IMR-90 (cell line): ENCODE data around the gene ZDBF2. TPM values are rescaled to one million over a fixed set of nuclear protein-coding genes. Genes with fewer than 3 reads are reported as not detected.

ENCODE experiments used
- ATAC-seq: fragments of 200-7000 bp; cut with Tn5 transposase; 2 replicates; pipeline ENCODE4 v1.9.1; 2020; ENCODE audit warnings: low read depth, mild to moderate bottlenecking, moderate library complexity
- BruUV-seq: library from RNA; stranded (reverse); fragments of 400-500 nt; replicated peaks from 2 replicates; lab custom pipeline; 2021; lab: Mats Ljungman, UMichigan
- CTCF ChIA-PET: fragments of 300-600 bp; formaldehyde crosslinking; extraction: SDS; loops from one replicate; lab custom pipeline; 2021; ENCODE audit warnings: antibody characterized with exemption; lab: Yijun Ruan, JAX
- POLR2A ChIA-PET: fragments of 300-600 bp; sonication (Branson Sonifier 250); formaldehyde crosslinking; loops from one replicate; lab custom pipeline; 2022; ENCODE audit warnings: antibody characterized with exemption; ENCODE audit not compliant: unreplicated experiment; lab: Charles Lee
- DNase-seq: peaks from one replicate; pipeline ENCODE4 v3.0.0; 2013
- H2AFZ ChIP-seq: replicated peaks from 2 replicates; pipeline ENCODE3; 2013; ENCODE audit warnings: low read length, mild to moderate bottlenecking; ENCODE audit not compliant: poor library complexity
- H2AK5ac ChIP-seq: 2 replicates; pipeline ENCODE4 v1.6.1; 2013; ENCODE audit warnings: low read depth, low read length, inconsistent platforms
- H2AK9ac ChIP-seq: replicated peaks from 2 replicates; pipeline ENCODE3; 2013; ENCODE audit warnings: mild to moderate bottlenecking, low read depth, low read length, moderate library complexity; ENCODE audit not compliant: poor library complexity
- H2BK120ac ChIP-seq: 2 replicates; pipeline ENCODE4 v1.6.1; 2013; ENCODE audit warnings: low read depth, low read length, inconsistent platforms
- H2BK15ac ChIP-seq: 3 replicates; pipeline ENCODE4 v1.6.1; 2013; ENCODE audit warnings: low read depth, low read length, inconsistent platforms
- H2BK20ac ChIP-seq: 2 replicates; pipeline ENCODE4 v1.6.1; 2013; ENCODE audit warnings: low read depth, mild to moderate bottlenecking, inconsistent platforms, low read length, moderate library complexity
- H2BK5ac ChIP-seq: 2 replicates; pipeline ENCODE4 v1.6.1; 2013; ENCODE audit warnings: mild to moderate bottlenecking, low read depth, low read length, inconsistent platforms; ENCODE audit not compliant: poor library complexity, severe bottlenecking
- H3K14ac ChIP-seq: replicated peaks from 2 replicates; pipeline ENCODE4 v1.6.1; 2013; ENCODE audit warnings: low read depth, low read length, inconsistent platforms
- H3K18ac ChIP-seq: 2 replicates; pipeline ENCODE4 v1.6.1; 2013; ENCODE audit warnings: low read depth, low read length, control low read depth
- H3K23ac ChIP-seq: 2 replicates; pipeline ENCODE4 v1.6.1; 2013; ENCODE audit warnings: low read depth, low read length, inconsistent platforms
- H3K27ac ChIP-seq: 2 replicates; pipeline ENCODE4 v1.5.1; 2013; ENCODE audit warnings: mild to moderate bottlenecking, control low read depth, low read length; ENCODE audit not compliant: insufficient read depth
- H3K27me3 ChIP-seq: 2 replicates; pipeline ENCODE4 v1.6.1; 2013; ENCODE audit warnings: low read length; ENCODE audit not compliant: control insufficient read depth, insufficient read depth
- H3K36me3 ChIP-seq: 2 replicates; pipeline ENCODE4 v1.6.1; 2013; ENCODE audit warnings: low read length, mixed read lengths; ENCODE audit not compliant: control insufficient read depth, insufficient read depth
- H3K4ac ChIP-seq: 2 replicates; pipeline ENCODE4 v1.6.1; 2013; ENCODE audit warnings: low read depth, low read length, inconsistent platforms
- H3K4me1 ChIP-seq: 2 replicates; pipeline ENCODE4 v1.6.1; 2013; ENCODE audit warnings: low read length, mixed read lengths; ENCODE audit not compliant: control insufficient read depth, insufficient read depth
- H3K4me2 ChIP-seq: 2 replicates; pipeline ENCODE4 v1.6.1; 2013; ENCODE audit warnings: low read depth, mild to moderate bottlenecking, control low read depth, low read length, moderate library complexity
- H3K4me3 ChIP-seq: 2 replicates; pipeline ENCODE4 v1.5.1; 2013; ENCODE audit warnings: low read depth, mild to moderate bottlenecking, control low read depth, low read length, moderate library complexity; ENCODE audit not compliant: insufficient read depth
- H3K56ac ChIP-seq: 2 replicates; pipeline ENCODE4 v1.6.1; 2013; ENCODE audit warnings: low read length, inconsistent platforms; ENCODE audit not compliant: insufficient read depth; ENCODE audit errors: extremely low read depth
- H3K79me1 ChIP-seq, 2 experiments: 2 replicates each; pipeline ENCODE4 v1.6.1; 2013; ENCODE audit warnings: low read length in 2 of 2, inconsistent platforms in 1 of 2, low read depth in 1 of 2
- H3K9ac ChIP-seq: 2 replicates; pipeline ENCODE4 v1.6.1; 2013; ENCODE audit warnings: low read depth, low read length, control low read depth
- H3K9me1 ChIP-seq: 2 replicates; pipeline ENCODE4 v1.6.1; 2013; ENCODE audit warnings: low read length, inconsistent platforms; ENCODE audit not compliant: insufficient read depth
- H3K9me3 ChIP-seq: 2 replicates; pipeline ENCODE4 v1.6.1; 2013; ENCODE audit warnings: low read length; ENCODE audit not compliant: control insufficient read depth, insufficient read depth
- H4K20me1 ChIP-seq: 2 replicates; pipeline ENCODE4 v1.6.1; 2013; ENCODE audit warnings: low read length, inconsistent platforms; ENCODE audit not compliant: insufficient read depth
- H4K5ac ChIP-seq: 2 replicates; pipeline ENCODE4 v1.6.1; 2013; ENCODE audit warnings: mild to moderate bottlenecking, low read depth, low read length, control low read depth
- H4K8ac ChIP-seq, 2 experiments: 2 replicates each; pipeline ENCODE4 v1.6.1; 2013; ENCODE audit warnings: low read depth in 2 of 2, low read length in 2 of 2, control low read depth in 1 of 2, inconsistent platforms in 1 of 2
- H4K91ac ChIP-seq: 2 replicates; pipeline ENCODE4 v1.6.1; 2013; ENCODE audit warnings: low read depth, low read length, inconsistent platforms; ENCODE audit not compliant: insufficient read depth
- BHLHE40 ChIP-seq: fragments of 150-350 bp; IDR thresholded peaks from 2 replicates; pipeline ENCODE4 v1.6.1; 2016; ENCODE audit warnings: mild to moderate bottlenecking, low read depth, low read length
- CEBPB ChIP-seq: IDR thresholded peaks from 2 replicates; pipeline ENCODE4 v1.6.1; 2012; ENCODE audit warnings: low read depth, low read length, improper control_type of control experiment
- CHD1 ChIP-seq: IDR thresholded peaks from 2 replicates; pipeline ENCODE4 v1.6.1; 2012; ENCODE audit warnings: low read depth, low read length, improper control_type of control experiment
- ELK1 ChIP-seq: fragments of 150-350 bp; IDR thresholded peaks from 2 replicates; pipeline ENCODE4 v1.6.1; 2016; ENCODE audit warnings: low read depth, mild to moderate bottlenecking, low read length, moderate library complexity, borderline replicate concordance
- MAFK ChIP-seq: IDR thresholded peaks from 2 replicates; pipeline ENCODE4 v1.6.1; 2012; ENCODE audit warnings: low read depth, low read length, improper control_type of control experiment
- MAZ ChIP-seq: IDR thresholded peaks from 2 replicates; pipeline ENCODE4 v1.6.1; 2012; ENCODE audit warnings: low read depth, mild to moderate bottlenecking, low read length, improper control_type of control experiment, moderate library complexity, borderline replicate concordance
- MXI1 ChIP-seq: IDR thresholded peaks from 2 replicates; pipeline ENCODE4 v1.6.1; 2012; ENCODE audit warnings: low read depth, mild to moderate bottlenecking, low read length, moderate library complexity, borderline replicate concordance
- NFE2L2 ChIP-seq: fragments of 150-350 bp; IDR thresholded peaks from 2 replicates; pipeline ENCODE4 v1.6.1; 2016; ENCODE audit warnings: low read depth, mild to moderate bottlenecking, low read length
- POLR2A ChIP-seq: IDR thresholded peaks from 2 replicates; pipeline ENCODE4 v1.6.1; 2012; ENCODE audit warnings: mild to moderate bottlenecking, low read depth, low read length
- RAD21 ChIP-seq: IDR thresholded peaks from 2 replicates; pipeline ENCODE4 v1.6.1; 2012; ENCODE audit warnings: low read length, improper control_type of control experiment
- RCOR1 ChIP-seq: IDR thresholded peaks from 2 replicates; pipeline ENCODE4 v1.6.1; 2012; ENCODE audit warnings: mild to moderate bottlenecking, low read length, improper control_type of control experiment; ENCODE audit not compliant: insufficient replicate concordance
- RFX5 ChIP-seq: IDR thresholded peaks from 2 replicates; pipeline ENCODE4 v1.8.0; 2012; ENCODE audit warnings: low read depth, mild to moderate bottlenecking, low read length, moderate library complexity
- SMC3 ChIP-seq: fragments of 150-350 bp; IDR thresholded peaks from 2 replicates; pipeline ENCODE4 v1.6.1; 2016; ENCODE audit warnings: low read depth, mild to moderate bottlenecking, antibody characterized with exemption, low read length, moderate library complexity
- WGBS, 2 experiments: methylation state at CpG; one replicate each; pipeline versions ENCODE4 v1.1.5 to v1.1.7; 2013; ENCODE audit warnings: missing lambda C conversion rate in 2 of 2; ENCODE audit not compliant: insufficient read length in 1 of 2; ENCODE audit errors: extremely low coverage in 2 of 2; 5-methylcytosine and 5-hydroxymethylcytosine counted together
- dilution Hi-C: fragments of 300-500 bp; cut with HindIII; formaldehyde crosslinking; loops from one replicate; pipeline ENCODE4 v1.14.3; 2018; ENCODE audit warnings: low sequenced_read_pairs; ENCODE audit not compliant: unreplicated experiment
- in situ Hi-C: fragments of 300-500 bp; cut with MboI; formaldehyde crosslinking; loops from 3 replicates; pipeline ENCODE4 v1.14.3; 2019; ENCODE audit warnings: low sequenced_read_pairs, inconsistent platforms, mixed read lengths
- intact Hi-C: fragments of 100-400 bp; cut with micrococcal nuclease; formaldehyde crosslinking; loops from 2 replicates; pipeline ENCODE4 v1.10.0; 2022
- polyA plus RNA-seq, 3 experiments: library from polyadenylated mRNA; depleted of rRNA; stranded (reverse); fragments of >200 nt; gene quantifications; 2 replicates each; pipeline ENCODE4 v1.2.3, GENCODE V29; 2012; ENCODE audit warnings: low replicate concordance in 1 of 3
- total RNA-seq: library from RNA; depleted of rRNA; stranded (reverse); fragments of >200 nt; gene quantifications from 2 replicates; pipeline ENCODE4 v1.2.3, GENCODE V29; 2012
- TF ChIP-seq, protein P1 (sequence below): conservative IDR thresholded peaks from 2 replicates; pipeline ENCODE4 v1.5.1; 2012; ENCODE audit warnings: mild to moderate bottlenecking, low read depth, low read length, improper control_type of control experiment
- TF ChIP-seq, protein P2 (sequence below): fragments of 150-350 bp; IDR thresholded peaks from 2 replicates; pipeline ENCODE4 v1.6.1; 2017; ENCODE audit warnings: mild to moderate bottlenecking, antibody characterized with exemption, low read length, low read depth

Gene ZDBF2
- total and polyA plus RNA-seq, 2 of the 4 experiments (the other 2 are of a cell fraction): 1.9 to 10.2 TPM

- WGBS, 2 experiments: no CpG with 5 or more reads among the region's 2 CpGs
- dilution Hi-C loops: no loop called here
- ATAC-seq: no peak
Observed at GRCh38 chr2:206245265-206245672, 29.2 kb upstream of the ZDBF2 start.

More at GRCh38 chr2:206245265-206245672, 29.2 kb upstream of the ZDBF2 start:
- Histone ChIP-seq H3K4me2 (no peak overlapping the region), H2BK20ac (no peak overlapping the region), H2BK120ac (no peak overlapping the region), H3K36me3 (no peaks in the 10 kb centered on the region), H2AK5ac (no peak overlapping the region), H2AFZ (no peak overlapping the region), H3K27me3 (no peaks in the 10 kb centered on the region; the same call in 1 of the 2 replicates), H3K9ac (no peak overlapping the region), H3K4ac (no peak overlapping the region), H2AK9ac (no peak overlapping the region), H3K23ac (no peak overlapping the region), H3K14ac (no peak overlapping the region), H3K4me3 (no peak overlapping the region), H2BK15ac (no peak overlapping the region), H4K8ac (no peak overlapping the region), H3K9me3 (no peaks in the 10 kb centered on the region), H3K79me1 (no peaks in the 10 kb centered on the region), H4K20me1 (no peaks in the 10 kb centered on the region), H3K56ac (no peak overlapping the region), H2BK5ac (no peak overlapping the region), H3K4me1 (no peaks in the 10 kb centered on the region), H3K18ac (no peak overlapping the region), H4K5ac (no peak overlapping the region), H4K91ac (no peak overlapping the region), H3K9me1 (no peaks in the 10 kb centered on the region), H3K27ac (no peak overlapping the region)
- TF ChIP-seq, protein P1, sequence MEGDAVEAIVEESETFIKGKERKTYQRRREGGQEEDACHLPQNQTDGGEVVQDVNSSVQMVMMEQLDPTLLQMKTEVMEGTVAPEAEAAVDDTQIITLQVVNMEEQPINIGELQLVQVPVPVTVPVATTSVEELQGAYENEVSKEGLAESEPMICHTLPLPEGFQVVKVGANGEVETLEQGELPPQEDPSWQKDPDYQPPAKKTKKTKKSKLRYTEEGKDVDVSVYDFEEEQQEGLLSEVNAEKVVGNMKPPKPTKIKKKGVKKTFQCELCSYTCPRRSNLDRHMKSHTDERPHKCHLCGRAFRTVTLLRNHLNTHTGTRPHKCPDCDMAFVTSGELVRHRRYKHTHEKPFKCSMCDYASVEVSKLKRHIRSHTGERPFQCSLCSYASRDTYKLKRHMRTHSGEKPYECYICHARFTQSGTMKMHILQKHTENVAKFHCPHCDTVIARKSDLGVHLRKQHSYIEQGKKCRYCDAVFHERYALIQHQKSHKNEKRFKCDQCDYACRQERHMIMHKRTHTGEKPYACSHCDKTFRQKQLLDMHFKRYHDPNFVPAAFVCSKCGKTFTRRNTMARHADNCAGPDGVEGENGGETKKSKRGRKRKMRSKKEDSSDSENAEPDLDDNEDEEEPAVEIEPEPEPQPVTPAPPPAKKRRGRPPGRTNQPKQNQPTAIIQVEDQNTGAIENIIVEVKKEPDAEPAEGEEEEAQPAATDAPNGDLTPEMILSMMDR: no peak
- no peak for TF ChIP-seq CHD1
- TF ChIP-seq SMC3: no peak
- TF ChIP-seq POLR2A: no peak
- TF ChIP-seq MAFK: no peak
- no peak for TF ChIP-seq ELK1
- TF ChIP-seq MXI1: no peak
- TF ChIP-seq NFE2L2: no peak
- TF ChIP-seq RCOR1: no peak
- no peak for TF ChIP-seq RAD21
- TF ChIP-seq RFX5: no peak
- TF ChIP-seq BHLHE40: no peak
- no peak for TF ChIP-seq CEBPB
- TF ChIP-seq, protein P2, sequence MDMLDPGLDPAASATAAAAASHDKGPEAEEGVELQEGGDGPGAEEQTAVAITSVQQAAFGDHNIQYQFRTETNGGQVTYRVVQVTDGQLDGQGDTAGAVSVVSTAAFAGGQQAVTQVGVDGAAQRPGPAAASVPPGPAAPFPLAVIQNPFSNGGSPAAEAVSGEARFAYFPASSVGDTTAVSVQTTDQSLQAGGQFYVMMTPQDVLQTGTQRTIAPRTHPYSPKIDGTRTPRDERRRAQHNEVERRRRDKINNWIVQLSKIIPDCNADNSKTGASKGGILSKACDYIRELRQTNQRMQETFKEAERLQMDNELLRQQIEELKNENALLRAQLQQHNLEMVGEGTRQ: no peak
- TF ChIP-seq MAZ: no peak
- CTCF ChIA-PET: interaction anchor here (0.7 kb wide), 1 partner anchor 14 kb away, joined by 3 read pairs; no protein-coding TSS in a partner anchor
- POLR2A ChIA-PET: no interaction called here
- in situ Hi-C loops (no loop called here), intact Hi-C loops (no loop called here)
- no TSS peak for BruUV-seq
- no peak for DNase-seq
